Tibial nerve (tissue), 4 donors: ENCODE data around the gene PRR11.
"Not testable (repeated sequence)": the region's sequence is repeated elsewhere in the genome, so short reads cannot be mapped to it uniquely, and the experiment has no call there.

Experiments
- EP300 ChIP-seq, 2 donors: sonication (generic); formaldehyde crosslinking; IDR thresholded peaks; one replicate each; pipeline ENCODE4 v1.6.1; 2017; ENCODE audit warnings: antibody characterized with exemption in 2 of 2, mild to moderate bottlenecking in 1 of 2
- POLR2A ChIP-seq, 2 donors: fragments of 450-650 bp; IDR thresholded peaks; one replicate each; pipeline ENCODE4 v1.6.1; 2017; ENCODE audit warnings: antibody characterized with exemption in 2 of 2, mild to moderate bottlenecking in 2 of 2, moderate library complexity in 2 of 2
- TF ChIP-seq, protein P1 (sequence below), 5 experiments: fragments of 200-600 bp in 3 of 5; fragments of 450-650 bp in 2 of 5; sonication (generic) in 3 of 5; IDR thresholded peaks; one replicate each; pipeline ENCODE4 v1.5.1; 2016 to 2019; ENCODE audit warnings: antibody characterized with exemption in 5 of 5, mild to moderate bottlenecking in 3 of 5, moderate library complexity in 2 of 5

- TF ChIP-seq, protein P1, sequence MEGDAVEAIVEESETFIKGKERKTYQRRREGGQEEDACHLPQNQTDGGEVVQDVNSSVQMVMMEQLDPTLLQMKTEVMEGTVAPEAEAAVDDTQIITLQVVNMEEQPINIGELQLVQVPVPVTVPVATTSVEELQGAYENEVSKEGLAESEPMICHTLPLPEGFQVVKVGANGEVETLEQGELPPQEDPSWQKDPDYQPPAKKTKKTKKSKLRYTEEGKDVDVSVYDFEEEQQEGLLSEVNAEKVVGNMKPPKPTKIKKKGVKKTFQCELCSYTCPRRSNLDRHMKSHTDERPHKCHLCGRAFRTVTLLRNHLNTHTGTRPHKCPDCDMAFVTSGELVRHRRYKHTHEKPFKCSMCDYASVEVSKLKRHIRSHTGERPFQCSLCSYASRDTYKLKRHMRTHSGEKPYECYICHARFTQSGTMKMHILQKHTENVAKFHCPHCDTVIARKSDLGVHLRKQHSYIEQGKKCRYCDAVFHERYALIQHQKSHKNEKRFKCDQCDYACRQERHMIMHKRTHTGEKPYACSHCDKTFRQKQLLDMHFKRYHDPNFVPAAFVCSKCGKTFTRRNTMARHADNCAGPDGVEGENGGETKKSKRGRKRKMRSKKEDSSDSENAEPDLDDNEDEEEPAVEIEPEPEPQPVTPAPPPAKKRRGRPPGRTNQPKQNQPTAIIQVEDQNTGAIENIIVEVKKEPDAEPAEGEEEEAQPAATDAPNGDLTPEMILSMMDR (IDR thresholded peaks at IDR 0.05) = not testable (repeated sequence)
- TF ChIP-seq POLR2A, EP300 (IDR thresholded peaks at IDR 0.05): not testable (repeated sequence)
Measured at GRCh38 chr17:59179601-59180000, 24.1 kb downstream of the PRR11 start.
